Small intestine (tissue), 7 donors: Measurements from ENCODE around the gene TCF4. TPM values are rescaled to one million over a fixed set of nuclear protein-coding genes. Genes with fewer than 3 reads are reported as not detected.
A peak's percentile ranks its signal among the peaks of the same experiment; 100 is the strongest.

ENCODE experiments used
- DNase-seq, 2 donors: peaks; one replicate each; pipeline versions ENCODE4 v3.0.0 to v3.0.0-alpha.2; 2013
- FAIRE-seq: peaks from 2 replicates; lab custom pipeline; 2012; peaks lifted over from hg19 to GRCh38; lab: Jason Lieb, UNC
- H3K27ac ChIP-seq, 3 donors: one replicate each; pipeline ENCODE4 v1.5.1; 2013; ENCODE audit warnings: low read length in 2 of 3, mild to moderate bottlenecking in 2 of 3, control low read depth in 1 of 3, inconsistent platforms in 1 of 3, low read depth in 1 of 3, moderate library complexity in 1 of 3
- H3K27me3 ChIP-seq, 3 donors: one replicate each; pipeline ENCODE4 v1.6.1; 2013; ENCODE audit warnings: low read length in 3 of 3, inconsistent platforms in 1 of 3; ENCODE audit not compliant: control insufficient read depth in 3 of 3, insufficient read depth in 3 of 3
- H3K36me3 ChIP-seq, 3 donors: one replicate each; pipeline ENCODE4 v1.6.1; 2013; ENCODE audit warnings: low read length in 3 of 3, inconsistent platforms in 1 of 3, low read depth in 1 of 3, mild to moderate bottlenecking in 1 of 3, moderate library complexity in 1 of 3; ENCODE audit not compliant: control insufficient read depth in 3 of 3, insufficient read depth in 2 of 3
- H3K4me1 ChIP-seq, 3 donors: one replicate each; pipeline ENCODE4 v1.6.1; 2013; ENCODE audit warnings: low read length in 2 of 3, inconsistent platforms in 1 of 3, low read depth in 1 of 3, mild to moderate bottlenecking in 1 of 3, moderate library complexity in 1 of 3; ENCODE audit not compliant: control insufficient read depth in 3 of 3, insufficient read depth in 2 of 3
- H3K4me3 ChIP-seq, 3 donors: one replicate each; pipeline ENCODE4 v1.5.1; 2013; ENCODE audit warnings: low read length in 3 of 3, control low read depth in 1 of 3, inconsistent platforms in 1 of 3, low read depth in 1 of 3, mild to moderate bottlenecking in 1 of 3, moderate library complexity in 1 of 3
- H3K9me3 ChIP-seq, 2 donors: one replicate each; pipeline ENCODE4 v1.6.1; 2013; ENCODE audit warnings: low read depth in 1 of 2, low read length in 1 of 2; ENCODE audit not compliant: control insufficient read depth in 2 of 2, insufficient read depth in 1 of 2
- WGBS, 3 donors: extraction: QIAGEN DNeasy Blood & Tissue Kit; methylation state at CpG; one replicate each; pipeline ENCODE4 v1.1.7; 2013; 5-methylcytosine and 5-hydroxymethylcytosine counted together
- polyA plus RNA-seq, 4 donors: library from polyadenylated mRNA; stranded (reverse) in 3 of 4; unstranded in 1 of 4; fragments of 200-250 nt in 3 of 4; fragments of 120-200 nt in 1 of 4; gene quantifications; one replicate each; pipeline versions ENCODE4 v1.2.1 to v1.2.3, GENCODE V29; 2013
- donor health status: healthy with polysubstance abuse.
- donor health status: control.
- donor health status: control.
- donor health status: Bipolar disorder and iron deficiency.
- donor health status: healthy.

The TCF4 gene
- polyA plus RNA-seq, 4 donors = 0.67 to 23.7 (median 11.5) TPM

DNA sequence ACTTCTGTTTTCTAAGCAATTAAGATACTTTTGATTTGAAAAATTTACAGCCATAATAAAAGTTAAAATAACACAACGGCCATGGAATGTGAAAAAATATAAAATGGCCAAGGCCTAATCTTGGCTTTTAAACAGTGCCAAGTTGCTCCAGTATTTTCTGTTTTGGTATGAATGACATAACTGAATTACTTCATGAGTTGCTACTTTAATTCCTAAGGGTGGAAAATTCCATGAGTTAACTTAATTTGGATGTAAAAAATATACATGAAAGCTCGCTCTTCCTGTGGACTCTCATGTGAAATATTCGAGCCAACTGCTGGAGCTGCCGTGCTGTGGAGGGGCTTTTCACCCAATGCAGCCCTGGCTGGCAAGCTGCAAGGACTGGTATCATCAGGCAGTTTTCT lies 342.8 kb downstream of the TCF4 start:
- FAIRE-seq (no peak), DNase-seq (no peak)
- Histone ChIP-seq H3K4me1 (peaks cover 0 to 2% (median 0%) of the 10 kb centered on the region in 3 donors), H3K9me3 (no peaks in the 10 kb centered on the region), H3K27me3 (no peaks in the 10 kb centered on the region), H3K36me3 (no peaks in the 10 kb centered on the region), H3K4me3 (no peak overlapping the region), H3K27ac (no peak overlapping the region)
- WGBS, 3 donors = 56 to 74% (median 73%) methylated on average over 4 of the region's 4 CpGs

DNA sequence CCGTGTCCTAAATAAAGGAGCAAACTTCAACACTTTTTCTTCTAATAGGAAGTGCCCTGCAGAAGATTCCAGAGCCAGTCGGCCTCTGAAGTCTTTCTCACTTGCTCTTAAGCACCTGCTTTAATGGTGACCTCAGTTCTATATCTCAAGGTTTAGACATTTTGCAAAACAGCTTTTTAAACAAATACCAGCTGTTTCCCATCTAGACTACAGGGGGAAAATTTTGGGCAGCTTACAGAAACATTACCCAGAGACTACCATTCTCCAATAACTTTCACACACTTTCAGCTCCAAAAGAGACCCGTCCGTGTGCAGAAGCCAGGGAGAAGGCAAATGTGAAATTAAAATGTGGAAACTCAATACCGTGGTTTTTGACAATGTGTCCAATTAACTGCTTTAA lies 343.4 kb downstream of the TCF4 start:
- no peak for DNase-seq
- WGBS, 3 donors = 62 to 79% (median 77%) methylated on average over 5 of the region's 5 CpGs
- no peaks in the 10 kb centered on the region for H3K27me3 ChIP-seq
- H3K4me1 ChIP-seq = peaks cover 0 to 2% (median 0%) of the 10 kb centered on the region in 3 donors
- no peak overlapping the region for H3K27ac ChIP-seq
- FAIRE-seq = no peak
- H3K9me3 ChIP-seq = no peaks in the 10 kb centered on the region
- H3K36me3 ChIP-seq = no peaks in the 10 kb centered on the region
- H3K4me3 ChIP-seq = no peak overlapping the region

DNA sequence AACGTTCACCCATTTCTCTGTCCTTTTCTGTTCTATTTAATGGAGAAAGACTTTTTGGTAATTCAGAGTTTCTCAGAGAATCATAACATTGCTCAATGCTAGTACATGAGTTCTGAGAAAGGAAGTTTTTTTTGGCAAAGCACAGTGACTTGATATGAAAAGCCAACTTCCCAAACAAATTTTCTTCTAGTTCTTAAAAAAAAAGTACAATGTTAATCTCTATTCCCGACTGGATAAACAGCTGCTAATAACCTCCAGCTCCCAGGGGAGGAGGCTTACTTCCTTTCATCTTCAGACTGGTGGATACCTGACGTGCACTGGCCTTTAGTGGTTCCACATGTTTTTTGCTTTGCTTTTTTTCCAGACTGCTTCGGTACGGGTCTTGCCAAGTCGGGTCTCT lies 344.1 kb downstream of the TCF4 start:
- Histone ChIP-seq H3K36me3 (no peaks in the 10 kb centered on the region), H3K4me1 (peaks cover 0 to 2% (median 0%) of the 10 kb centered on the region in 3 donors), H3K4me3 (no peak overlapping the region), H3K27ac (peak overlapping the region in 1 of 3 donors; percentile 70), H3K9me3 (no peaks in the 10 kb centered on the region), H3K27me3 (no peaks in the 10 kb centered on the region)
- DNase-seq (no peak), FAIRE-seq (no peak)
- 48 to 67% (median 65%) methylated on average over 6 of the region's 6 CpGs for WGBS, 3 donors

DNA sequence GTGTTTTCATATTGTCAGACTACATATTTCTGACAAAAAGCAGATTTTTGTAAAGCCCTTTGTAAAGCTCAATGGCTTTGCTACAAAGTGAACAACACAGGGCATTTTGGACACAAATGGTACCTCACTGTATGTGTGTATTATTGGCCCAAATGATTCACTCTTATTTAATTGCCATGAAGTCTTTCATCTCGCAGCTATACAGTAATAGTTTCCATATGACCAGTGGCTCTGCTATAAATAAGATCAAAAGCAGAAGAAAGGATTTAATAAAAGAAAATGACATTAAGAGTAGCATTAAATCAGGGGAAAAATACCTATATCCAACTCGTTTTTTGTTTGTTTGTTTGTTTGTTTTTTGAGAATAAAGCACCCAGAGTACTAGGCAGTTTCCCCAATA lies 344.7 kb downstream of the TCF4 start:
- peaks cover 0 to 2% (median 0%) of the 10 kb centered on the region in 3 donors for H3K4me1 ChIP-seq
- 56 to 65% (median 57%) methylated on average over 2 of the region's 2 CpGs for WGBS, 3 donors
- H3K27me3 ChIP-seq = no peaks in the 10 kb centered on the region
- FAIRE-seq (no peak), DNase-seq (no peak)
- no peak overlapping the region for H3K4me3 ChIP-seq
- H3K36me3 ChIP-seq = no peaks in the 10 kb centered on the region
- H3K9me3 ChIP-seq = no peaks in the 10 kb centered on the region
- H3K27ac ChIP-seq = peak overlapping the region in 1 of 3 donors; percentile 57

DNA sequence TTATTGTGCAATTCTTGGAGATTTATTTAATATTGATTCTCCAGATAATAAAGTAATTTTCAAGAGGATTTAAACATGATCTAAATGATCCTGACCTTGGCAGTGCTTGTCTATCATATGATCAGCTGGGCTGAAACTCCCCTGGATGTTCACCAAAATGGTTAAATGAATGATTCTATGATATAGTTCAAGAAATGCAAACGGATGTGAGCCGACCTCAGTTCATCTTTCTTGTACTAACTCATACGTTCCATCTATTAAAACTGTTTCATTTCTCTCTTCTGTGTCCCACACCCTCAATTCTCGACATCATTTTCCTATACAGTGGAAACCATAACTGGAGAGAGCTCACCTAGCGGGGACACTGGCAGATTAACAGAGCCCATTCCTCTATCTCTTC lies 347.0 kb downstream of the TCF4 start:
- DNase-seq (no peak), FAIRE-seq (no peak)
- H3K36me3 ChIP-seq = no peaks in the 10 kb centered on the region
- no peaks in the 10 kb centered on the region for H3K9me3 ChIP-seq
- WGBS, 3 donors = 70 to 74% (median 70%) methylated on average over 5 of the region's 5 CpGs
- H3K27me3 ChIP-seq = no peaks in the 10 kb centered on the region
- no peak overlapping the region for H3K4me3 ChIP-seq
- peaks cover 0 to 2% (median 0%) of the 10 kb centered on the region in 3 donors for H3K4me1 ChIP-seq
- H3K27ac ChIP-seq = no peak overlapping the region

DNA sequence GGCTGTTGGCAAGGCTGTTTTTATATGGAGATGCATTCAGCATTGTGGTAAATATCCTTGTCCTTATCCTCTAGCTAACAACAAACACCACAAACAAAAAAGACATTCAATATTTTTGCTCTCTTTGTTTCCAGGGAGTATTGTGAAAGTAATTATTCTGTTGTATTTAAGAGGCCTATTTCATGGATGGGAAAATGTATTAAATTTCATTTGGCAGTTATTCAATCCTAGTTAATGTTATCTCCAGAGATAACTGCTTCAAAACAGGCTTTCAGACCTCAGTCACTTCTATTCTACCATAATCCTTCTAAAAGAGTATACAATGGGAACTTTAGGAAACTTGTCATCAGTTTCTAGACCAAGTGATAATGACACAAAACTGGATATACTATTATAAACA lies 348.3 kb downstream of the TCF4 start:
- Histone ChIP-seq H3K4me3 (no peak overlapping the region), H3K27ac (no peak overlapping the region), H3K4me1 (peaks cover 0 to 2% (median 0%) of the 10 kb centered on the region in 3 donors), H3K9me3 (no peaks in the 10 kb centered on the region), H3K36me3 (no peaks in the 10 kb centered on the region), H3K27me3 (no peaks in the 10 kb centered on the region)
- DNase-seq (no peak), FAIRE-seq (no peak)

DNA sequence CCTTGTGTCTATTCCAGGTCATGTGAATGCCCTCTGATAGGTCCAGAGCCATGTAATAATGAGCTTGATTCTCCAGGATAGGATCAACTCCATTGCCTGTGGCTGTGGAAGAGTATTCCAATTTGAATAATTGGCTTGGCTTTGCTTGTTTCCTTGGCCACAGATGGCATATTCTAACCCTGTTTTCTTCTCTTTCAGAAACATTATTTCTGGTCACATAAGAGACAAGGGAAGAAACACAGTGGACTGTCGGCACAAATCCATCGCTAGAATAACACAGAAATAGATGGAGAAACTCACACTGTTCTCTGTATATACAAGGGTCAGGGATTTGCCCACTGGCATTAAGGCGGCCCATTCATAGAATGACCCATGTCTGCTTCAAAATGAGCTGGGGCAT lies 350.3 kb downstream of the TCF4 start:
- FAIRE-seq (no peak), DNase-seq (no peak)
- Histone ChIP-seq H3K36me3 (peaks cover 0 to 3% (median 0%) of the 10 kb centered on the region in 3 donors), H3K4me3 (no peak overlapping the region), H3K27me3 (no peaks in the 10 kb centered on the region), H3K4me1 (no peaks in the 10 kb centered on the region), H3K27ac (no peak overlapping the region), H3K9me3 (no peaks in the 10 kb centered on the region)
- 91 to 96% (median 95%) methylated on average over 3 of the region's 3 CpGs for WGBS, 3 donors

DNA sequence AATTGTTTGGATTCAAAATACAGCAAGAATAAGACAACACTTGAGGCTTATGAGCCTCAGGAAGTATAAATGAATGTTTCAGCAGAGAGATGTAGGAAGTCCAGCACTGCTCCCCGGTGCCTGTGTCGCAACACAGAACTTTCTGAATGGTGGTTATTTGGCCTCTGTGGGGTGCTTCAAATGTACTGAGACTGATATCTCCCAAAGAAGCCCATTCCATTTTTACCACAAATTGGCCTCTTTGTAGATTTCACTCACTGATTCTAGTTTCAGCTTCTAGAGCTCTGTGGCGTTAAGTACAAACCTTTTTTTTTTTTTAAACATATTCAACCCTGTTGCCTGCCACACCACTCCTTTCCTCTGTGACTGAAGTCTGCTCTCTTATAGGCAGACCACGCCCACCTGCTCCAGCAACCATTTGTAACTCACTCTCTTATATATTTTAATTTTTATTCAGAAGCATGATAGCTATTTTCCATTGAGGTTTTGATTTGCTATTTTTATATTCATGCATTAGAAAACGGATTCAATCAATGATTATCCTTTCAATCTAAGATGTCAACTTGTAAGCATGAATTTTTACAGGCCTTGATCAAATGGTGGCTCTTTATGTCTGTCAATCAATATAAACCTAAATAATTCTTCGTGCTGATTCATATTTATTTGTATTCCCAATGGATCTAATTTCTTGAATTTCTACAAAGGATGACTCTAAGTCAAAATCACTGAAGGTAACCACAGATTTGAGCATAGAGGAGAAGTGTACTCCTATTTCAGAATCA lies 351.7 kb downstream of the TCF4 start:
- Histone ChIP-seq H3K36me3 (peaks cover 0 to 3% (median 0%) of the 10 kb centered on the region in 3 donors), H3K4me1 (no peaks in the 10 kb centered on the region), H3K27ac (no peak overlapping the region), H3K27me3 (no peaks in the 10 kb centered on the region), H3K9me3 (no peaks in the 10 kb centered on the region), H3K4me3 (no peak overlapping the region)
- no peak for FAIRE-seq
- DNase-seq = no peak
- 62 to 70% (median 67%) methylated on average over 6 of the region's 6 CpGs for WGBS, 3 donors

DNA sequence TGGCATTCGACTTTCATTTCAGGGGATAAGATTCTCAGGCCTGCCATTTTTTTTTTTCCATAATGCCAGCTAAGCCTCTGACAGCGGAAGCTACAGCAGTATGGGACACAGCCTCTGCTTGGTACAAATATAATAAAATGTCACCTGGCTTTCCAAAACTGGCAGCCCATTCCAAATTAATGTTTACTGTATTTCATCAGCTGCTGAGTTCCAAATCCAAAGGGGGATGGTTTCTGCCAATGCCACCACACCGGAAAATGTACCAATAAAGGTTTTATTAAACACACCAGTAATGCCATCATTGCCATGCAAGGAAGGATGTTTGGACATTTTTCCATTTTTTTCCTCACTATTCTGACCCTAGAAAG lies 352.9 kb downstream of the TCF4 start:
- 73 to 76% (median 73%) methylated on average over 3 of the region's 3 CpGs for WGBS, 3 donors
- Histone ChIP-seq H3K27ac (no peak overlapping the region), H3K27me3 (no peaks in the 10 kb centered on the region), H3K9me3 (no peaks in the 10 kb centered on the region), H3K4me3 (no peak overlapping the region), H3K4me1 (no peaks in the 10 kb centered on the region), H3K36me3 (peaks cover 0 to 3% (median 0%) of the 10 kb centered on the region in 3 donors)
- FAIRE-seq = no peak
- no peak for DNase-seq
